AG10803 (cell line): ENCODE results near the gene GRK3.

Source experiments
- DNase-seq: peaks from one replicate; pipeline ENCODE4 v3.0.0; 2010; ENCODE audit warnings: low read depth
- H3K4me3 ChIP-seq: 2 replicates; pipeline ENCODE4 v1.5.1; 2011; ENCODE audit warnings: mild to moderate bottlenecking, low read length, control low read depth
- CTCF ChIP-seq: conservative IDR thresholded peaks from 2 replicates; pipeline ENCODE4 v1.5.1; 2011; ENCODE audit warnings: mild to moderate bottlenecking, low read length, control low read depth, inconsistent platforms

GRK3 gene

GRCh38 chr22:25752615-25753214 lies 188.2 kb downstream of the GRK3 start:
- DNase-seq, result no peak
- H3K4me3 ChIP-seq, result no peak overlapping the region
- no peak for TF ChIP-seq CTCF

GRCh38 chr22:25753252-25753651 lies 188.8 kb downstream of the GRK3 start:
- TF ChIP-seq CTCF, result no peak
- no peak for DNase-seq
- no peak overlapping the region for H3K4me3 ChIP-seq

- peak; percentile 83 for DNase-seq
- TF ChIP-seq CTCF, result no peak
- no peak overlapping the region for H3K4me3 ChIP-seq
These were observed 190.2 kb downstream of the GRK3 start for GRCh38 chr22:25754527-25755202.

GRCh38 chr22:25757686-25758085 lies 193.2 kb downstream of the GRK3 start:
- TF ChIP-seq CTCF, result no peak
- DNase-seq, result no peak

GRCh38 chr22:25758316-25758715 lies 193.8 kb downstream of the GRK3 start:
- TF ChIP-seq CTCF, result no peak
- H3K4me3 ChIP-seq, result no peak overlapping the region
- no peak for DNase-seq

More at GRCh38 chr22:25757686-25758085, 193.2 kb downstream of the GRK3 start:
- H3K4me3 ChIP-seq, result no peak overlapping the region

- DNase-seq, result peak; percentile 93
- no peak overlapping the region for H3K4me3 ChIP-seq
- no peak for TF ChIP-seq CTCF
These were observed 195.4 kb downstream of the GRK3 start for GRCh38 chr22:25759825-25760231.

- DNase-seq, result no peak
- no peak for TF ChIP-seq CTCF
- no peak overlapping the region for H3K4me3 ChIP-seq
These were observed 195.8 kb downstream of the GRK3 start for GRCh38 chr22:25760294-25760693.
